PC-3 (cell line): ENCODE results near the gene SYNPO.

Experiments
- CTCF ChIP-seq: fragments of 300-600 bp; sonication (generic); conservative IDR thresholded peaks from 2 replicates; pipeline ENCODE4 v1.5.1; 2017; ENCODE audit warnings: antibody characterized with exemption, low read depth, mild to moderate bottlenecking, low read length
- EZH2 ChIP-seq: fragments of 300-600 bp; sonication (generic); IDR thresholded peaks from one replicate; pipeline ENCODE4 v1.6.1; 2017; ENCODE audit warnings: antibody characterized with exemption, mild to moderate bottlenecking, low read length; ENCODE audit not compliant: unreplicated experiment
- EZH2phosphoT487 ChIP-seq: fragments of 300-600 bp; sonication (generic); IDR thresholded peaks from 2 replicates; pipeline ENCODE4 v1.6.1; 2018; ENCODE audit warnings: mild to moderate bottlenecking, antibody characterized with exemption, low read length, borderline replicate concordance

GRCh38 chr5:150596826-150597225, 43.6 kb upstream of the SYNPO start:
- TF ChIP-seq CTCF (no peak), EZH2 (no peak), EZH2phosphoT487 (no peak)
